ENCODE measurements around the gene SPRR5. TPM values are rescaled to one million over a fixed set of nuclear protein-coding genes. Genes with fewer than 3 reads are reported as not detected.

Gene SPRR5
- total and polyA plus RNA-seq, 2 of the 4 experiments (the other 2 are of a cell fraction) = not detected

DNA sequence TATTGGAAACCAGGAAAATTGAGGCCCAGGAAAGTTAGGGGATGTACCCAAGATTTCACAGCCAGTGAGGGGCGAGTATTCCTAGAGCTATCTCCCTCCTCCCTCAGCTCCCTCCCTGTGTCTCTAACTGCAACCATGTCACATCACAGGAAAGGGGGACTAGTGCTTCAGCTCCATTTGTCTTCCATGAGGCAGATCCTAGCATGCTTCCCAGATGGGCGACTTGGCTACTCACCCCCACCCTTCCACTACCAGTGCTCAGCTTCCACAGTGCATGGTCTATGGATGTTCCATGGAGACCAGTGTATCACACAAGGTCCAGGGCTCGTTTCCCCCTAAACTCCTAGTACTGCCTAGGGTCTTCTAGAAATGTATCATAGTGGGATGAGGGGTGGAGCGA is 18.8 kb downstream of the SPRR5 start:
- in situ Hi-C loops (cut with MboI; ENCODE audit: low sequenced_read_pairs) = no loop called here
- intact Hi-C loops (cut with micrococcal nuclease) = no loop called here
- BruUV-seq (replicated peaks) = no TSS peak

More for the DNA sequence above, 18.8 kb downstream of the SPRR5 start:
- Histone ChIP-seq H3K4ac (ENCODE audit: low read depth, low read length) (no peak overlapping the region), H2AFZ (replicated peaks; ENCODE audit: low read length, poor library complexity) (no peak overlapping the region), H4K91ac (ENCODE audit: insufficient read depth, low read depth, low read length) (no peak overlapping the region), H3K4me2 (ENCODE audit: low read depth, low read length) (no peak overlapping the region), H2BK20ac (ENCODE audit: low read depth, low read length) (no peak overlapping the region), H2AK9ac (replicated peaks; ENCODE audit: low read depth, low read length, poor library complexity) (no peak overlapping the region), H3K4me3 (ENCODE audit: insufficient read depth, low read depth, low read length) (no peak overlapping the region), H3K27ac (ENCODE audit: insufficient read depth, low read length) (no peak overlapping the region), H3K9me1 (ENCODE audit: insufficient read depth, low read length) (no peaks in the 10 kb centered on the region), H3K79me1 (ENCODE audit: low read depth in 1 of 2, low read length in 2 of 2) (no peaks in the 10 kb centered on the region), H4K20me1 (ENCODE audit: insufficient read depth, low read length) (no peaks in the 10 kb centered on the region), H2BK15ac (ENCODE audit: low read depth, low read length) (no peak overlapping the region), H3K56ac (ENCODE audit: extremely low read depth, insufficient read depth, low read length) (no peak overlapping the region), H2BK120ac (ENCODE audit: low read depth, low read length) (no peak overlapping the region), H4K8ac (ENCODE audit: low read depth in 2 of 2, low read length in 2 of 2) (no peak overlapping the region), H4K5ac (ENCODE audit: low read depth, low read length) (no peak overlapping the region), H3K36me3 (ENCODE audit: control insufficient read depth, insufficient read depth, low read length) (no peaks in the 10 kb centered on the region), H3K27me3 (ENCODE audit: control insufficient read depth, insufficient read depth, low read length) (no peaks in the 10 kb centered on the region), H2AK5ac (ENCODE audit: low read depth, low read length) (no peak overlapping the region), H3K9ac (ENCODE audit: low read depth, low read length) (no peak overlapping the region), H3K18ac (ENCODE audit: low read depth, low read length) (no peak overlapping the region), H2BK5ac (ENCODE audit: low read depth, low read length, poor library complexity, severe bottlenecking) (no peak overlapping the region), H3K23ac (ENCODE audit: low read depth, low read length) (no peak overlapping the region), H3K14ac (replicated peaks; ENCODE audit: low read depth, low read length) (no peak overlapping the region), H3K4me1 (ENCODE audit: control insufficient read depth, insufficient read depth, low read length) (no peaks in the 10 kb centered on the region), H3K9me3 (ENCODE audit: control insufficient read depth, insufficient read depth, low read length) (no peaks in the 10 kb centered on the region; the same call in 1 of the 2 replicates)
- ChIA-PET POLR2A (ENCODE audit: unreplicated experiment) (no interaction called here), CTCF (no interaction called here)
- no peak for ATAC-seq (ENCODE audit: low read depth)
- no peak for DNase-seq
- no peak for TF ChIP-seq MAFK (IDR thresholded peaks at IDR 0.05; ENCODE audit: low read depth, low read length)
- TF ChIP-seq, protein P1, sequence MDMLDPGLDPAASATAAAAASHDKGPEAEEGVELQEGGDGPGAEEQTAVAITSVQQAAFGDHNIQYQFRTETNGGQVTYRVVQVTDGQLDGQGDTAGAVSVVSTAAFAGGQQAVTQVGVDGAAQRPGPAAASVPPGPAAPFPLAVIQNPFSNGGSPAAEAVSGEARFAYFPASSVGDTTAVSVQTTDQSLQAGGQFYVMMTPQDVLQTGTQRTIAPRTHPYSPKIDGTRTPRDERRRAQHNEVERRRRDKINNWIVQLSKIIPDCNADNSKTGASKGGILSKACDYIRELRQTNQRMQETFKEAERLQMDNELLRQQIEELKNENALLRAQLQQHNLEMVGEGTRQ (IDR thresholded peaks at IDR 0.05; ENCODE audit: low read depth, low read length) = no peak
- TF ChIP-seq RCOR1 (IDR thresholded peaks at IDR 0.05; ENCODE audit: insufficient replicate concordance, low read length) = no peak
- no peak for TF ChIP-seq SMC3 (IDR thresholded peaks at IDR 0.05; ENCODE audit: low read depth, low read length)
- 14% methylated on average over 1 of the region's 4 CpGs; no CpG with 5 or more reads in 1 of the 2 experiments for WGBS, 2 experiments (ENCODE audit: extremely low coverage in 2 of 2, insufficient read length in 1 of 2)
- dilution Hi-C loops (cut with HindIII; ENCODE audit: low sequenced_read_pairs, unreplicated experiment) = no loop called here

Data from IMR-90 (cell line).